ENCODE results near the gene MAML3.

The MAML3 gene

DNA sequence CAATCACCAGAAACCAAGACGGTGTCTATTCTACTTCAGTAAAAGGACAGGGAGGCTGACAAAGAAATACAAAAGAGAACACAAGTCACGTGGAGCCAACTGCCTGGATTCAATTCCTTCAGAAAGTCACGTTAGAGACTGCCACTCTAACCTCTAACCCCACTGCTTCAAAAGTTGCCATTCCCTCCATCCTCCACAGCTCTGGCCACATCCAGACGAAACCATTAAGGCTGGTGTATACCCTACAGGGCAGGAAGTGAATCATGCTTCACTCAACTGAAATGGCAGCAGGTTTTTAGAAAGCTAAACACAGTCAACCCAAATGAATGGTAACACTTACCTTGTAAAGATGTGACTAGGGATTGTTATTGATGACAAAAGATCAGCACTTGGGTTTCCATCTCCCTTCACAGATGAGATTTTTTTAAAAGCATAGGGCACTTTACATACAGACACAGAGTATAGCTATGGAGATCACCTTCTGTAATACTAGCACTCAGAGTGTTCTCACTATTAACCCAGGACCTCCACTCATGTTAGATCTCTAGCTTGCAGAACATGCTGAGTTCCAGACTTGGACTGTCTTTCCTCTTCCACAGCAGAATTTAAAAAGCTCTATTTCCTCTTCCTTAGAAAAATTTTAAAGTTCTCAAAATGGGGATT, 37.4 kb downstream of the MAML3 start:
- Histone ChIP-seq H3K36me3 (ENCODE audit: control insufficient read depth, insufficient read depth, low read length) (no peaks in the 10 kb centered on the region), H3K9me3 (ENCODE audit: control insufficient read depth, low read length) (no peaks in the 10 kb centered on the region), H2AFZ (no peak overlapping the region), H3K4me1 (no peaks in the 10 kb centered on the region), H3K79me2 (no peaks in the 10 kb centered on the region), H3K4me2 (ENCODE audit: low read length) (no peak overlapping the region), H3K9ac (no peak overlapping the region), H3K4me3 (ENCODE audit: low read depth, low read length) (no peak overlapping the region), H3K27me3 (ENCODE audit: control insufficient read depth, insufficient read depth, low read length) (no peaks in the 10 kb centered on the region), H3K27ac (no peak overlapping the region)
- TF ChIP-seq CTCF (IDR thresholded peaks at IDR 0.05), result no peak

DNA sequence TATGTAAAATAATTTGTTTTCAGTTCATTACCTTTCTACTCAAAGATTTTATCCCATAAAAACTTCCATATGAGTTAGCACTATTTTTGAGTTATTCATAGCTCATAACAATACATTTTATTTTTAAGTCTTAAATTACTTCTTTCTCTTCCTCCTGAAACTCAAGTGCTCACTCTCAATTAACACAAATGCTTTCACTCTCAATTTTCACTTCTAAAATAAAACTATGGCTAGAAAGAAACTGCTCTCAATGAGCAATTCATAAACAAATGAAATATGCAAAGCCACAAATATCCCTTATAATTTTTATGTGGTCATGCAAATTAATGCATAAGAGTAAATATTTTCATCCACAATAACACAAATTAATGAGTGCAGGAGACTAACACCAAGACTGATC, 38.8 kb downstream of the MAML3 start:
- TF ChIP-seq CTCF (IDR thresholded peaks at IDR 0.05), result no peak
- Histone ChIP-seq H3K4me1 (no peaks in the 10 kb centered on the region), H3K27ac (no peak overlapping the region), H3K4me2 (ENCODE audit: low read length) (no peak overlapping the region), H3K9ac (no peak overlapping the region), H3K27me3 (ENCODE audit: control insufficient read depth, insufficient read depth, low read length) (no peaks in the 10 kb centered on the region), H3K79me2 (no peaks in the 10 kb centered on the region), H3K4me3 (ENCODE audit: low read depth, low read length) (no peak overlapping the region), H3K9me3 (ENCODE audit: control insufficient read depth, low read length) (no peaks in the 10 kb centered on the region), H3K36me3 (ENCODE audit: control insufficient read depth, insufficient read depth, low read length) (no peaks in the 10 kb centered on the region), H2AFZ (no peak overlapping the region)

DNA sequence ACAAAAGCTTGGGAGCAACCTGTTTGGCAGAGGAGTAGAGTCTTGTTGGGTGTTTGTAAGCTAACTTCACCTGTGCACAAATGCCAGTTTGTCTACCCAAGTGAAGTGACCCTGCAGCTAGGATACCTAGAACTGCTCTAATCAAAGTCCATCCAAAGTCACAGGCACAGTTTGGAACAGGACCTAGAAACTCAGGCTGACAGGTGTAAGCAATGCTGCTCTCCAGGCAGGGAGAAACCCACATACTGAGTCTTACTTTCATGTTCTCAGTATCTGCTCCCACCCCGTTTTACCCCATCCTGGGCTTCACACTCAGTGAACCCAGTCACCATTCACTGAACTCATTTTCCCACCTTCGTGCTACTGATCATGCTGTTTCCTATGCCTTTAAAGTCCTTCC, 40.3 kb downstream of the MAML3 start:
- H3K9me3 ChIP-seq (ENCODE audit: control insufficient read depth, low read length), result no peaks in the 10 kb centered on the region
- H3K36me3 ChIP-seq (ENCODE audit: control insufficient read depth, insufficient read depth, low read length), result no peaks in the 10 kb centered on the region
- no peaks in the 10 kb centered on the region for H3K4me1 ChIP-seq
- no peaks in the 10 kb centered on the region for H3K27me3 ChIP-seq (ENCODE audit: control insufficient read depth, insufficient read depth, low read length)
- no peak overlapping the region for H3K9ac ChIP-seq
- H3K79me2 ChIP-seq, result no peaks in the 10 kb centered on the region
- no peak for TF ChIP-seq CTCF (IDR thresholded peaks at IDR 0.05)
- no peak overlapping the region for H3K4me3 ChIP-seq (ENCODE audit: low read depth, low read length)
- H3K27ac ChIP-seq, result no peak overlapping the region
- no peak overlapping the region for H2AFZ ChIP-seq
- H3K4me2 ChIP-seq (ENCODE audit: low read length), result no peak overlapping the region

- no peak overlapping the region for H3K9ac ChIP-seq
Observed at GRCh38 chr4:140112576-140112975, 41.4 kb downstream of the MAML3 start.

More at GRCh38 chr4:140112576-140112975, 41.4 kb downstream of the MAML3 start:
- Histone ChIP-seq H3K9me3 (ENCODE audit: control insufficient read depth, low read length) (no peaks in the 10 kb centered on the region), H3K4me3 (ENCODE audit: low read depth, low read length) (no peak overlapping the region), H3K79me2 (no peaks in the 10 kb centered on the region), H3K27me3 (ENCODE audit: control insufficient read depth, insufficient read depth, low read length) (no peaks in the 10 kb centered on the region), H3K27ac (no peak overlapping the region), H2AFZ (no peak overlapping the region), H3K4me1 (no peaks in the 10 kb centered on the region), H3K4me2 (ENCODE audit: low read length) (no peak overlapping the region), H3K36me3 (ENCODE audit: control insufficient read depth, insufficient read depth, low read length) (no peaks in the 10 kb centered on the region)
- no peak for TF ChIP-seq CTCF (IDR thresholded peaks at IDR 0.05)
